ENCODE results near the gene APBB1. TPM values are rescaled to one million over a fixed set of nuclear protein-coding genes. Genes with fewer than 3 reads are reported as not detected.

Gene APBB1
- polyA plus RNA-seq, 1 of the 3 experiments (the other 2 are of a cell fraction), result 35.9 TPM

- no peak overlapping the region for H3K4me3 ChIP-seq (ENCODE audit: low read depth in 2 of 2, low read length in 1 of 2)
- no peak overlapping the region for H3K9ac ChIP-seq
- H3F3A ChIP-seq (replicated peaks; ENCODE audit: insufficient read depth), result no peaks in the 10 kb centered on the region
- H3K4me1 ChIP-seq (ENCODE audit: control insufficient read depth in 1 of 2, insufficient read depth in 2 of 2, low read depth in 1 of 2, low read length in 1 of 2), result no peaks in the 10 kb centered on the region
- TF ChIP-seq CTCF (IDR thresholded peaks at IDR 0.05), result no peak
- no peak for TF ChIP-seq ZBTB33 (IDR thresholded peaks at IDR 0.05; ENCODE audit: borderline replicate concordance, low read depth)
- TF ChIP-seq NRF1 (IDR thresholded peaks at IDR 0.05; ENCODE audit: low read depth, low read length), result no peak
- TF ChIP-seq USF2 (IDR thresholded peaks at IDR 0.05; ENCODE audit: borderline replicate concordance, low read depth, low read length), result no peak
- no peak for TF ChIP-seq RFX5 (IDR thresholded peaks at IDR 0.05; ENCODE audit: low read length)
- TF ChIP-seq ELF1 (IDR thresholded peaks at IDR 0.05), result no peak
- no peak for TF ChIP-seq MAX (IDR thresholded peaks at IDR 0.05; ENCODE audit: low read depth)
- TF ChIP-seq TEAD4 (IDR thresholded peaks at IDR 0.05; ENCODE audit: borderline replicate concordance, insufficient read depth), result no peak
- no peak for TF ChIP-seq PBX3 (IDR thresholded peaks at IDR 0.05)
- TF ChIP-seq FOXJ3 (CRISPR knock-in tag; IDR thresholded peaks at IDR 0.05), result no peak
- TF ChIP-seq EP300 (IDR thresholded peaks at IDR 0.05; ENCODE audit: borderline replicate concordance in 1 of 2, low read depth in 1 of 2, low read length in 1 of 2), result no peak
- TF ChIP-seq MEF2A (IDR thresholded peaks at IDR 0.05; ENCODE audit: borderline replicate concordance, low read depth), result no peak
- TF ChIP-seq YY1 (IDR thresholded peaks at IDR 0.05; ENCODE audit: low read depth), result no peak
- no peak for TF ChIP-seq FOXM1 (IDR thresholded peaks at IDR 0.05; ENCODE audit: low read depth)
- no peak for TF ChIP-seq EZH2phosphoT487 (IDR thresholded peaks at IDR 0.05; ENCODE audit: borderline replicate concordance, low read depth)
- no peak for TF ChIP-seq GATA2 (CRISPR knock-in tag; IDR thresholded peaks at IDR 0.05)
- no peak for TF ChIP-seq CHD2 (IDR thresholded peaks at IDR 0.05; ENCODE audit: low read length, partially characterized antibody)
- TF ChIP-seq NFIC (IDR thresholded peaks at IDR 0.05; ENCODE audit: borderline replicate concordance), result no peak
- TF ChIP-seq RCOR1 (IDR thresholded peaks at IDR 0.05; ENCODE audit: low read length), result no peak
- H4K20me1 ChIP-seq (ENCODE audit: insufficient read depth), result no peaks in the 10 kb centered on the region
- H3K9me3 ChIP-seq, result no peaks in the 10 kb centered on the region
- H3K36me3 ChIP-seq (replicated peaks in 1 of 2; ENCODE audit: control insufficient read depth in 1 of 2, insufficient read depth in 2 of 2, low read length in 1 of 2), result no peaks in the 10 kb centered on the region
- no peak overlapping the region for H3K27ac ChIP-seq (ENCODE audit: low read depth in 2 of 2, low read length in 1 of 2)
- CTCF ChIA-PET, result interaction anchor here (0.6 to 7.4 kb wide), 5 partner anchors 11 to 110 kb away, joined by 3 to 114 read pairs (median 5); no protein-coding TSS in a partner anchor
- WGBS (ENCODE audit: low lambda C conversion rate), result 39% methylated on average over 2 of the region's 2 CpGs
- no peak for DNase-seq
- H3K27me3 ChIP-seq (ENCODE audit: insufficient read depth), result peaks cover 20% of the 10 kb centered on the region; the same call in 1 of the 2 replicates
- no peaks in the 10 kb centered on the region for H3K79me2 ChIP-seq (ENCODE audit: insufficient read depth)
- H3K9me2 ChIP-seq, result no peaks in the 10 kb centered on the region
- H2AFZ ChIP-seq (ENCODE audit: low read depth), result no peak overlapping the region
- POLR2A ChIA-PET, result no interaction called here
- H3K4me2 ChIP-seq, result no peak overlapping the region
Observed at GRCh38 chr11:6350486-6350885, 68.4 kb downstream of the APBB1 start.

All from SK-N-SH (cell line).